ENCODE results near the gene TAS1R1.
A peak's percentile ranks its signal among the peaks of the same experiment; 100 is the strongest.
"Not testable (repeated sequence)": the region's sequence is repeated elsewhere in the genome, so short reads cannot be mapped to it uniquely, and the experiment has no call there.

The TAS1R1 gene

GRCh38 chr1:6544831-6545230 is 10.3 kb upstream of the TAS1R1 start:
- H3K36me3 Mint-ChIP-seq, result peaks cover 37% of the 10 kb centered on the region
- no peak for ATAC-seq
- no peaks in the 10 kb centered on the region for H3K9me3 Mint-ChIP-seq
- no peaks in the 10 kb centered on the region for H3K27me3 Mint-ChIP-seq
- H3K4me1 Mint-ChIP-seq, result peaks cover 25% of the 10 kb centered on the region
- peak overlapping the region; percentile 61 for H3K27ac Mint-ChIP-seq
- H3K4me3 Mint-ChIP-seq, result no peak overlapping the region

GRCh38 chr1:6545276-6546112 is 9.6 kb upstream of the TAS1R1 start:
- Mint-ChIP-seq H3K4me1 (peaks cover 25% of the 10 kb centered on the region), H3K27ac (peak overlapping the region; percentile 74), H3K4me3 (no peak overlapping the region), H3K9me3 (no peaks in the 10 kb centered on the region), H3K27me3 (no peaks in the 10 kb centered on the region), H3K36me3 (peaks cover 35% of the 10 kb centered on the region)
- no peak for ATAC-seq

GRCh38 chr1:6546326-6546725 is 8.8 kb upstream of the TAS1R1 start:
- peaks cover 35% of the 10 kb centered on the region for H3K36me3 Mint-ChIP-seq
- peak overlapping the region; percentile 74 for H3K27ac Mint-ChIP-seq
- H3K4me3 Mint-ChIP-seq, result no peak overlapping the region
- no peaks in the 10 kb centered on the region for H3K27me3 Mint-ChIP-seq
- H3K4me1 Mint-ChIP-seq, result peaks cover 25% of the 10 kb centered on the region
- no peak for ATAC-seq
- no peaks in the 10 kb centered on the region for H3K9me3 Mint-ChIP-seq

- H3K4me3 Mint-ChIP-seq, result no peak overlapping the region
- H3K4me1 Mint-ChIP-seq, result peaks cover 25% of the 10 kb centered on the region
- peaks cover 35% of the 10 kb centered on the region for H3K36me3 Mint-ChIP-seq
- no peaks in the 10 kb centered on the region for H3K27me3 Mint-ChIP-seq
- peak overlapping the region; percentile 74 for H3K27ac Mint-ChIP-seq
- no peaks in the 10 kb centered on the region for H3K9me3 Mint-ChIP-seq
- no peak for ATAC-seq
Measured at GRCh38 chr1:6547301-6547700, 7.8 kb upstream of the TAS1R1 start.

GRCh38 chr1:6554031-6554906 is 838 bp upstream of the TAS1R1 start, which contains the start of gene NOL9:
Gene NOL9, minus strand, starts transcription at chr1:6554513. Its CDS starts 11 bp downstream, at chr1:6554502.
- Mint-ChIP-seq H3K27me3 (no peaks in the 10 kb centered on the region), H3K27ac (peak within 1 kb of the TSS; percentile 89), H3K9me3 (no peaks in the 10 kb centered on the region), H3K4me3 (peak within 1 kb of the TSS; percentile 84), H3K36me3 (no peaks in the 10 kb centered on the region), H3K4me1 (peaks cover 22% of the 10 kb centered on the region)
- peak; percentile 98 for ATAC-seq

GRCh38 chr1:6557597-6557996 is 2.5 kb downstream of the TAS1R1 start:
- Mint-ChIP-seq H3K27ac (no peak overlapping the region), H3K27me3 (no peaks in the 10 kb centered on the region), H3K4me3 (no peak overlapping the region), H3K36me3 (no peaks in the 10 kb centered on the region), H3K4me1 (peaks cover 19% of the 10 kb centered on the region), H3K9me3 (no peaks in the 10 kb centered on the region)
- ATAC-seq, result no peak

GRCh38 chr1:6559161-6559560 is 4.1 kb downstream of the TAS1R1 start:
- not testable (repeated sequence) for H3K27me3 Mint-ChIP-seq, H3K36me3 Mint-ChIP-seq, H3K9me3 Mint-ChIP-seq, H3K27ac Mint-ChIP-seq, ATAC-seq, H3K4me3 Mint-ChIP-seq
- H3K4me1 Mint-ChIP-seq, result peaks cover 12% of the 10 kb centered on the region

GRCh38 chr1:6560267-6560666 is 5.2 kb downstream of the TAS1R1 start:
- no peak for ATAC-seq
- Mint-ChIP-seq H3K27ac (no peak overlapping the region), H3K36me3 (no peaks in the 10 kb centered on the region), H3K4me1 (peaks cover 4% of the 10 kb centered on the region), H3K27me3 (no peaks in the 10 kb centered on the region), H3K9me3 (no peaks in the 10 kb centered on the region), H3K4me3 (no peak overlapping the region)

- no peak for ATAC-seq
- no peak overlapping the region for H3K4me3 Mint-ChIP-seq
- H3K4me1 Mint-ChIP-seq, result peaks cover 6% of the 10 kb centered on the region
- peaks cover 15% of the 10 kb centered on the region for H3K27me3 Mint-ChIP-seq
- H3K9me3 Mint-ChIP-seq, result peaks cover 5% of the 10 kb centered on the region
- no peaks in the 10 kb centered on the region for H3K36me3 Mint-ChIP-seq
- H3K27ac Mint-ChIP-seq, result no peak overlapping the region
Measured at GRCh38 chr1:6569033-6569432, 13.9 kb downstream of the TAS1R1 start.

- Mint-ChIP-seq H3K4me3 (no peak overlapping the region), H3K9me3 (peaks cover 5% of the 10 kb centered on the region), H3K36me3 (no peaks in the 10 kb centered on the region), H3K4me1 (peaks cover 6% of the 10 kb centered on the region), H3K27ac (no peak overlapping the region), H3K27me3 (peaks cover 15% of the 10 kb centered on the region)
- no peak for ATAC-seq
Measured at GRCh38 chr1:6570100-6570499, 15.0 kb downstream of the TAS1R1 start.

GRCh38 chr1:6570987-6571386 is 15.9 kb downstream of the TAS1R1 start:
- no peaks in the 10 kb centered on the region for H3K36me3 Mint-ChIP-seq
- H3K27ac Mint-ChIP-seq, result no peak overlapping the region
- H3K9me3 Mint-ChIP-seq, result peaks cover 5% of the 10 kb centered on the region
- peaks cover 6% of the 10 kb centered on the region for H3K4me1 Mint-ChIP-seq
- no peak for ATAC-seq
- H3K4me3 Mint-ChIP-seq, result no peak overlapping the region
- H3K27me3 Mint-ChIP-seq, result peaks cover 15% of the 10 kb centered on the region

- no peak overlapping the region for H3K4me3 Mint-ChIP-seq
- peaks cover 5% of the 10 kb centered on the region for H3K9me3 Mint-ChIP-seq
- H3K27ac Mint-ChIP-seq, result no peak overlapping the region
- no peak for ATAC-seq
- H3K27me3 Mint-ChIP-seq, result peaks cover 15% of the 10 kb centered on the region
- H3K36me3 Mint-ChIP-seq, result no peaks in the 10 kb centered on the region
- H3K4me1 Mint-ChIP-seq, result peaks cover 6% of the 10 kb centered on the region
Measured at GRCh38 chr1:6572653-6573383, 17.7 kb downstream of the TAS1R1 start.

- H3K27me3 Mint-ChIP-seq, result peaks cover 15% of the 10 kb centered on the region
- H3K4me3 Mint-ChIP-seq, result no peak overlapping the region
- no peak overlapping the region for H3K27ac Mint-ChIP-seq
- no peaks in the 10 kb centered on the region for H3K36me3 Mint-ChIP-seq
- H3K4me1 Mint-ChIP-seq, result peaks cover 10% of the 10 kb centered on the region
- peaks cover 5% of the 10 kb centered on the region for H3K9me3 Mint-ChIP-seq
- no peak for ATAC-seq
Measured at GRCh38 chr1:6574025-6574620, 19.0 kb downstream of the TAS1R1 start.

- no peaks in the 10 kb centered on the region for H3K36me3 Mint-ChIP-seq
- no peak overlapping the region for H3K27ac Mint-ChIP-seq
- peaks cover 15% of the 10 kb centered on the region for H3K27me3 Mint-ChIP-seq
- no peak overlapping the region for H3K4me3 Mint-ChIP-seq
- H3K9me3 Mint-ChIP-seq, result peaks cover 5% of the 10 kb centered on the region
- ATAC-seq, result no peak
- peaks cover 16% of the 10 kb centered on the region for H3K4me1 Mint-ChIP-seq
Measured at GRCh38 chr1:6574818-6575217, 19.7 kb downstream of the TAS1R1 start.

Data from stimulated activated memory B cell treated with anti-CD40 and anti-IgM and Interleukin-4, amounts not matched to agents 10 μg/mL and 1 μg/mL and 100 μg/mL, for 72 hours (primary cell).